Right lobe of liver (tissue), 6 donors: ENCODE measurements around the gene TRIO. TPM values are rescaled to one million over a fixed set of nuclear protein-coding genes. Genes with fewer than 3 reads are reported as not detected.

Experiments used
- ATAC-seq, 4 donors: fragments of 200-7000 bp; cut with Tn5 transposase; one replicate each; pipeline ENCODE4 v1.9.1; 2020; ENCODE audit warnings: mild to moderate bottlenecking in 4 of 4, moderate library complexity in 4 of 4
- DNase-seq, 3 donors: peaks; one replicate each; pipeline ENCODE4 v3.0.0-alpha.2; 2020
- H3K27ac ChIP-seq, 3 donors: fragments of 200-600 bp; one replicate each; pipeline ENCODE4 v1.8.0; 2022
- H3K27me3 ChIP-seq, 2 donors: fragments of 200-600 bp; one replicate each; pipeline ENCODE4 v1.8.0; 2022
- H3K36me3 ChIP-seq, 4 donors: fragments of 200-600 bp; sonication (generic) in 1 of 4; one replicate each; pipeline versions ENCODE4 v1.5.1 to v1.8.0; 2017 to 2022; ENCODE audit warnings: control low read depth in 1 of 4
- H3K4me1 ChIP-seq, 4 donors: fragments of 200-600 bp; sonication (generic) in 1 of 4; one replicate each; pipeline versions ENCODE4 v1.5.1 to v1.8.0; 2017 to 2022; ENCODE audit warnings: control low read depth in 1 of 4
- H3K4me3 ChIP-seq, 3 donors: fragments of 200-600 bp; one replicate each; pipeline ENCODE4 v1.8.0; 2022
- H3K9me3 ChIP-seq, 4 donors: fragments of 200-600 bp; sonication (generic) in 1 of 4; one replicate each; pipeline versions ENCODE4 v1.5.1 to v1.8.0; 2017 to 2022; ENCODE audit warnings: control low read depth in 1 of 4
- POLR2A ChIP-seq: fragments of 450-650 bp; IDR thresholded peaks from one replicate; pipeline ENCODE4 v1.6.1; 2017; ENCODE audit warnings: antibody characterized with exemption, mild to moderate bottlenecking
- WGBS: methylation state at CpG from one replicate; pipeline ENCODE4 v1.1.6; 2018; ENCODE audit warnings: low coverage, low lambda C conversion rate; ENCODE audit not compliant: insufficient coverage; ENCODE audit errors: missing lambda C conversion rate; 5-methylcytosine and 5-hydroxymethylcytosine counted together
- intact Hi-C, 2 donors: fragments of 100-400 bp; cut with DNase I; formaldehyde crosslinking; loops; one replicate each; pipeline versions ENCODE4 v1.11.2 to v1.14.1; 2022
- total RNA-seq, 6 experiments: library from RNA; depleted of rRNA in 2 of 6; stranded (reverse); fragments of >200 nt in 2 of 6; fragmentation: NEBNext Ultra II Directional in 3 of 6; extraction: Animal tissue kit (Norgen Biotek cat#: 25700) in 3 of 6; gene quantifications; one replicate each; pipeline versions ENCODE4 v1.1.0 to v1.2.4, GENCODE V29; 2016 to 2023
- TF ChIP-seq, protein P1 (sequence below), 4 donors: fragments of 200-600 bp in 3 of 4; fragments of 450-650 bp in 1 of 4; IDR thresholded peaks; one replicate each; pipeline versions ENCODE4 v1.5.1 to v1.8.0; 2016 to 2022; ENCODE audit warnings: antibody characterized with exemption in 4 of 4, mild to moderate bottlenecking in 2 of 4
- donor health status: DM: no; HTN: yes; CAD: no.
- donor health status: DM: no; HTN: no; CAD: no.
- donor health status: DM: no; HTN: no; CAD: no.
- donor health status: DM: no; HTN: yes; CAD: no.
- donor health status: DM: no; HTN: yes; CAD: no.

Gene TRIO
- total RNA-seq, 6 experiments from 2014 or later, result 34.7 to 63.5 (median 50.2) TPM

DNA sequence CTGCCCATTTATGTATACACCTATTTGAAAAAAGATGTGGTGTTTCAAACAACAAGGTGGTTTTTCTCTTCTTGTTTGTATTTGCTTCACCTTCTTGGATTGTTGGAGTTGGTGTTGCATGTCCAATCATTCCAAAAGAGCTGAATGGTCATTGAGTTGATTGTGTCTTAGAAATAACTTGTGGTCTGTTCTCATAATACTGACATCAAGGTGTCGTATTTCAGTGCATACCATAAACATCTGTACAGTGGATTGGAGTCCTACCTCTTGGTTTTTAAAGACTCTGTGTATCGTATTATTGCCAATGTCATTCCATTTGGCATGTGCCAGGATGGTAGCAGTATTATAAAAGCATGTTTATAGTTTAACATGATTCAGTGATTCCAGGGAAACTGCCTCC is 73.2 kb downstream of the TRIO start:
- TF ChIP-seq, protein P1, sequence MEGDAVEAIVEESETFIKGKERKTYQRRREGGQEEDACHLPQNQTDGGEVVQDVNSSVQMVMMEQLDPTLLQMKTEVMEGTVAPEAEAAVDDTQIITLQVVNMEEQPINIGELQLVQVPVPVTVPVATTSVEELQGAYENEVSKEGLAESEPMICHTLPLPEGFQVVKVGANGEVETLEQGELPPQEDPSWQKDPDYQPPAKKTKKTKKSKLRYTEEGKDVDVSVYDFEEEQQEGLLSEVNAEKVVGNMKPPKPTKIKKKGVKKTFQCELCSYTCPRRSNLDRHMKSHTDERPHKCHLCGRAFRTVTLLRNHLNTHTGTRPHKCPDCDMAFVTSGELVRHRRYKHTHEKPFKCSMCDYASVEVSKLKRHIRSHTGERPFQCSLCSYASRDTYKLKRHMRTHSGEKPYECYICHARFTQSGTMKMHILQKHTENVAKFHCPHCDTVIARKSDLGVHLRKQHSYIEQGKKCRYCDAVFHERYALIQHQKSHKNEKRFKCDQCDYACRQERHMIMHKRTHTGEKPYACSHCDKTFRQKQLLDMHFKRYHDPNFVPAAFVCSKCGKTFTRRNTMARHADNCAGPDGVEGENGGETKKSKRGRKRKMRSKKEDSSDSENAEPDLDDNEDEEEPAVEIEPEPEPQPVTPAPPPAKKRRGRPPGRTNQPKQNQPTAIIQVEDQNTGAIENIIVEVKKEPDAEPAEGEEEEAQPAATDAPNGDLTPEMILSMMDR (IDR thresholded peaks at IDR 0.05), result no peak
- TF ChIP-seq POLR2A, result no peak

DNA sequence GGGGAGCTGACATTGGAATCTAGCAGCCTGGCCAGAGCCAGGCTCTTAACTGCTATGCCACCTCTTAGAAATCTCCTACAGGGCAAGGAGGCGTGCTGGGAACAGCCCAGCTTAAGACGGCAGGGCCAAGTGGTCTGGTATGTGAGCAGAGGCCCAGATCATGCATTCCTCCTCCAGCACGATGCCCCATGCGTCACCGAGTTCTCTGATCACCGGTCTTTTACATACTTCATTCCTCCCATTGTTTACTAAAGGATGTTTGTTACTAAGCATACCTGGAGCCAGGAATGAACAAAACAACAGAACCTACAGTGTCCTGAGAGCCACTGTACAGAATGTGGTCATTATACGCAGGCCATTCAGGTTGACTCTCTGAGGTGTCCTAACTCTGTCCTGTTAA is 73.8 kb downstream of the TRIO start:
- 93% methylated on average over 3 of the region's 7 CpGs for WGBS
- Histone ChIP-seq H3K9me3 (no peaks in the 10 kb centered on the region), H3K27ac (peak overlapping the region in 2 of 3 donors; percentile 57 to 58), H3K4me3 (no peak overlapping the region), H3K4me1 (peaks cover 0 to 67% (median 19%) of the 10 kb centered on the region in 4 donors), H3K36me3 (no peaks in the 10 kb centered on the region), H3K27me3 (no peaks in the 10 kb centered on the region)
- intact Hi-C loops, result no loop called here
- no peak for DNase-seq
- TF ChIP-seq, protein P1 (IDR thresholded peaks at IDR 0.05), result no peak
- TF ChIP-seq POLR2A, result no peak
- ATAC-seq, result no peak

More for the DNA sequence above, 73.2 kb downstream of the TRIO start:
- Histone ChIP-seq H3K36me3 (no peaks in the 10 kb centered on the region), H3K27me3 (no peaks in the 10 kb centered on the region), H3K4me1 (peaks cover 0 to 72% (median 19%) of the 10 kb centered on the region in 4 donors), H3K27ac (no peak overlapping the region), H3K4me3 (no peak overlapping the region), H3K9me3 (no peaks in the 10 kb centered on the region)
- ATAC-seq, result no peak
- WGBS, result 92% methylated on average over 2 of the region's 2 CpGs
- no peak for DNase-seq
- intact Hi-C loops, result no loop called here

DNA sequence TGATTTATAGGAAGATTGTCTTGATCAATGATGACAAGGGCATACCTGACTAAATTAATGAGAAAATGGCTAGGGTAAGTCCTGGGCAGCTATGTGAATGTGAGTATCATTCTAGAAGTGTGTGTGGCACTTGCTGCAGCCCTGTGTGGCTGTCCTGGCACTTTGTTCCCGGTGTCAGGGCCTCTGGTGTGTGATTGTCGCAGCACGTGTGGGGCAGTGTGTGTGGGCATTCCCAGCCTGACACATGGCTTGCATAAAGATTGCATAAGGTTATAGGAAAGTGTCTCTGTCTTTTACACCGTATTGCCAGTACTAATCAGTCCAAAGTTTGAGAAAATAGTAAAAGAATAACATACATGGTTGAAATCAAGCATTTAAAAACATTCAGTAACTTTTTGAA is 74.4 kb downstream of the TRIO start:
- intact Hi-C loops, result no loop called here
- peak; percentile 75 to 88 (median 78) for ATAC-seq
- no peak overlapping the region for H3K4me3 ChIP-seq

DNA sequence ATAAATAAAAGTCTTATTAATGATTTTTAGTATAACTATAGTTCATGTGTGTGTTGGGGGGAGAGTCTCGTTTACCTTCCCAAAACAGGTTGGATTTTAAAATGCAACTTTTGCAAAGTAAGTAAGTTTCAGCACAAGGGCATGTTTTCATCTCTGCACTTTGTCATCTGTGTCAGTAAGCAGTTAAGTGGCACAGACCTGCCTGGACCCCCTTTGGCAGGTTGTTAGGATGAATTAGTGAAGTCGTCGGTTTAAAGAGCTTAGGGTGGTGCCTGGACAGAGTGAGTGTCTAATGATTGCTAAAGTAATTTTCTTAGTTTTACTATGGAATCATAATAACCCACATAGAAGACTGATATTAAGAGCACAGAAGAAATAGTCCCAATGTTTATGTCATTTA is 74.9 kb downstream of the TRIO start:
- Histone ChIP-seq H3K4me1 (peaks cover 0 to 57% (median 16%) of the 10 kb centered on the region in 4 donors), H3K4me3 (no peak overlapping the region), H3K36me3 (no peaks in the 10 kb centered on the region), H3K27ac (peak overlapping the region; percentile 4 to 57 (median 21)), H3K27me3 (no peaks in the 10 kb centered on the region), H3K9me3 (no peaks in the 10 kb centered on the region)
- DNase-seq (no peak), ATAC-seq (no peak)
- TF ChIP-seq, protein P1 (IDR thresholded peaks at IDR 0.05), result no peak
- TF ChIP-seq POLR2A, result no peak
- WGBS, result 52% methylated on average over 3 of the region's 3 CpGs
- intact Hi-C loops, result no loop called here

More for the DNA sequence above, 74.4 kb downstream of the TRIO start:
- TF ChIP-seq POLR2A, result peak; percentile 48
- TF ChIP-seq, protein P1 (IDR thresholded peaks at IDR 0.05), result no peak
- peak; percentile 70 to 83 (median 79) for DNase-seq
- H3K9me3 ChIP-seq, result no peaks in the 10 kb centered on the region
- H3K4me1 ChIP-seq, result peaks cover 0 to 60% (median 16%) of the 10 kb centered on the region in 4 donors
- 15% methylated on average over 4 of the region's 4 CpGs for whole genome bisulfite sequencing
- no peaks in the 10 kb centered on the region for H3K27me3 ChIP-seq
- H3K27ac ChIP-seq, result peak overlapping the region; percentile 4 to 58 (median 57)
- H3K36me3 ChIP-seq, result no peaks in the 10 kb centered on the region
